ENCODE data around the gene NRXN3. TPM values are rescaled to one million over a fixed set of nuclear protein-coding genes. Genes with fewer than 3 reads are reported as not detected.

Gene NRXN3
- total and polyA plus RNA-seq, 2 experiments from 2014 or later: 1.0 to 1.8 TPM

- TF ChIP-seq, protein P1, sequence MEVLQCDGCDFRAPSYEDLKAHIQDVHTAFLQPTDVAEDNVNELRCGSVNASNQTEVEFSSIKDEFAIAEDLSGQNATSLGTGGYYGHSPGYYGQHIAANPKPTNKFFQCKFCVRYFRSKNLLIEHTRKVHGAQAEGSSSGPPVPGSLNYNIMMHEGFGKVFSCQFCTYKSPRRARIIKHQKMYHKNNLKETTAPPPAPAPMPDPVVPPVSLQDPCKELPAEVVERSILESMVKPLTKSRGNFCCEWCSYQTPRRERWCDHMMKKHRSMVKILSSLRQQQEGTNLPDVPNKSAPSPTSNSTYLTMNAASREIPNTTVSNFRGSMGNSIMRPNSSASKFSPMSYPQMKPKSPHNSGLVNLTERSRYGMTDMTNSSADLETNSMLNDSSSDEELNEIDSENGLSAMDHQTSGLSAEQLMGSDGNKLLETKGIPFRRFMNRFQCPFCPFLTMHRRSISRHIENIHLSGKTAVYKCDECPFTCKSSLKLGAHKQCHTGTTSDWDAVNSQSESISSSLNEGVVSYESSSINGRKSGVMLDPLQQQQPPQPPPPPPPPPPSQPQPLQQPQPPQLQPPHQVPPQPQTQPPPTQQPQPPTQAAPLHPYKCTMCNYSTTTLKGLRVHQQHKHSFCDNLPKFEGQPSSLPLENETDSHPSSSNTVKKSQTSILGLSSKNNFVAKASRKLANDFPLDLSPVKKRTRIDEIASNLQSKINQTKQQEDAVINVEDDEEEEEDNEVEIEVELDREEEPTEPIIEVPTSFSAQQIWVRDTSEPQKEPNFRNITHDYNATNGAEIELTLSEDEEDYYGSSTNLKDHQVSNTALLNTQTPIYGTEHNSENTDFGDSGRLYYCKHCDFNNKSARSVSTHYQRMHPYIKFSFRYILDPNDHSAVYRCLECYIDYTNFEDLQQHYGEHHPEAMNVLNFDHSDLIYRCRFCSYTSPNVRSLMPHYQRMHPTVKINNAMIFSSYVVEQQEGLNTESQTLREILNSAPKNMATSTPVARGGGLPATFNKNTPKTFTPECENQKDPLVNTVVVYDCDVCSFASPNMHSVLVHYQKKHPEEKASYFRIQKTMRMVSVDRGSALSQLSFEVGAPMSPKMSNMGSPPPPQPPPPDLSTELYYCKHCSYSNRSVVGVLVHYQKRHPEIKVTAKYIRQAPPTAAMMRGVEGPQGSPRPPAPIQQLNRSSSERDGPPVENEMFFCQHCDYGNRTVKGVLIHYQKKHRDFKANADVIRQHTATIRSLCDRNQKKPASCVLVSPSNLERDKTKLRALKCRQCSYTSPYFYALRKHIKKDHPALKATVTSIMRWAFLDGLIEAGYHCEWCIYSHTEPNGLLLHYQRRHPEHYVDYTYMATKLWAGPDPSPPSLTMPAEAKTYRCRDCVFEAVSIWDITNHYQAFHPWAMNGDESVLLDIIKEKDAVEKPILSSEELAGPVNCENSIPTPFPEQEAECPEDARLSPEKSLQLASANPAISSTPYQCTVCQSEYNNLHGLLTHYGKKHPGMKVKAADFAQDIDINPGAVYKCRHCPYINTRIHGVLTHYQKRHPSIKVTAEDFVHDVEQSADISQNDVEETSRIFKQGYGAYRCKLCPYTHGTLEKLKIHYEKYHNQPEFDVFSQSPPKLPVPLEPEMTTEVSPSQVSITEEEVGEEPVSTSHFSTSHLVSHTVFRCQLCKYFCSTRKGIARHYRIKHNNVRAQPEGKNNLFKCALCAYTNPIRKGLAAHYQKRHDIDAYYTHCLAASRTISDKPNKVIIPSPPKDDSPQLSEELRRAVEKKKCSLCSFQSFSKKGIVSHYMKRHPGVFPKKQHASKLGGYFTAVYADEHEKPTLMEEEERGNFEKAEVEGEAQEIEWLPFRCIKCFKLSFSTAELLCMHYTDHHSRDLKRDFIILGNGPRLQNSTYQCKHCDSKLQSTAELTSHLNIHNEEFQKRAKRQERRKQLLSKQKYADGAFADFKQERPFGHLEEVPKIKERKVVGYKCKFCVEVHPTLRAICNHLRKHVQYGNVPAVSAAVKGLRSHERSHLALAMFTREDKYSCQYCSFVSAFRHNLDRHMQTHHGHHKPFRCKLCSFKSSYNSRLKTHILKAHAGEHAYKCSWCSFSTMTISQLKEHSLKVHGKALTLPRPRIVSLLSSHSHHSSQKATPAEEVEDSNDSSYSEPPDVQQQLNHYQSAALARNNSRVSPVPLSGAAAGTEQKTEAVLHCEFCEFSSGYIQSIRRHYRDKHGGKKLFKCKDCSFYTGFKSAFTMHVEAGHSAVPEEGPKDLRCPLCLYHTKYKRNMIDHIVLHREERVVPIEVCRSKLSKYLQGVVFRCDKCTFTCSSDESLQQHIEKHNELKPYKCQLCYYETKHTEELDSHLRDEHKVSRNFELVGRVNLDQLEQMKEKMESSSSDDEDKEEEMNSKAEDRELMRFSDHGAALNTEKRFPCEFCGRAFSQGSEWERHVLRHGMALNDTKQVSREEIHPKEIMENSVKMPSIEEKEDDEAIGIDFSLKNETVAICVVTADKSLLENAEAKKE (CRISPR knock-in tag; IDR thresholded peaks at IDR 0.05): no peak
- no peak for TF ChIP-seq NANOG (IDR thresholded peaks at IDR 0.05; ENCODE audit: borderline replicate concordance)
Measured at GRCh38 chr14:79419571-79420327, 1249.6 kb downstream of the NRXN3 start (continued).

GRCh38 chr14:79420725-79421124, 1250.6 kb downstream of the NRXN3 start:
- Mint-ChIP-seq H3K36me3 (ENCODE audit: low read depth) (no peaks in the 10 kb centered on the region), H3K4me1 (no peaks in the 10 kb centered on the region), H3K9me3 (no peaks in the 10 kb centered on the region), H3K27me3 (ENCODE audit: insufficient read depth, low read depth, poor library complexity) (no peaks in the 10 kb centered on the region), H3K27ac (no peak overlapping the region), H3K4me3 (no peak overlapping the region)
- Histone ChIP-seq H3K27ac (ENCODE audit: low read depth) (no peak overlapping the region), H3K4me1 (ENCODE audit: insufficient read depth) (no peaks in the 10 kb centered on the region), H4K20me1 (replicated peaks; ENCODE audit: insufficient read depth) (no peaks in the 10 kb centered on the region), H3K4me2 (no peak overlapping the region), H3K36me3 (ENCODE audit: insufficient read depth) (no peaks in the 10 kb centered on the region), H3K27me3 (ENCODE audit: insufficient read depth) (no peaks in the 10 kb centered on the region), H2AFZ (no peak overlapping the region), H3F3A (replicated peaks; ENCODE audit: low read depth) (no peaks in the 10 kb centered on the region), H3K79me2 (replicated peaks; ENCODE audit: insufficient read depth) (no peaks in the 10 kb centered on the region), H3K9me2 (ENCODE audit: insufficient read depth) (no peaks in the 10 kb centered on the region), H3K4me3 (no peak overlapping the region)
- ATAC-seq: no peak
- DNase-seq (ENCODE audit: low spot score): no peak
- TF ChIP-seq ZNF331 (CRISPR knock-in tag; IDR thresholded peaks at IDR 0.05; ENCODE audit: low read depth) (no peak), NANOG (IDR thresholded peaks at IDR 0.05; ENCODE audit: borderline replicate concordance) (no peak), EZH2 (IDR thresholded peaks at IDR 0.05; ENCODE audit: low read depth, unreplicated experiment) (no peak)
- TF ChIP-seq, protein P1 (CRISPR knock-in tag; IDR thresholded peaks at IDR 0.05): no peak

Data from GM23338 (cell line).